HFFc6 (cell line): ENCODE measurements around the gene CD1E. TPM values are rescaled to one million over a fixed set of nuclear protein-coding genes. Genes with fewer than 3 reads are reported as not detected.

Experiments used
- DNase-seq: peaks from one replicate; pipeline ENCODE4 v3.0.0-alpha.2; 2018
- H3K27ac Mint-ChIP-seq: 2 replicates; pipeline ENCODE4 v1.8.0; 2020; ENCODE audit warnings: mild to moderate bottlenecking, mixed read lengths
- H3K27me3 Mint-ChIP-seq: 2 replicates; pipeline ENCODE4 v1.8.0; 2021; ENCODE audit warnings: mild to moderate bottlenecking, moderate library complexity, mixed read lengths; ENCODE audit not compliant: insufficient read depth
- H3K36me3 Mint-ChIP-seq: 2 replicates; pipeline ENCODE4 v1.8.0; 2021; ENCODE audit warnings: low read depth, mixed read lengths
- H3K4me1 Mint-ChIP-seq: 2 replicates; pipeline ENCODE4 v1.8.0; 2020; ENCODE audit warnings: low read depth, mixed read lengths
- H3K4me3 Mint-ChIP-seq: 2 replicates; pipeline ENCODE4 v1.8.0; 2020; ENCODE audit warnings: mild to moderate bottlenecking, moderate library complexity, mixed read lengths
- H3K9me3 Mint-ChIP-seq: 2 replicates; pipeline ENCODE4 v1.8.0; 2020; ENCODE audit warnings: mild to moderate bottlenecking, mixed read lengths
- total RNA-seq, 6 experiments: library from RNA; stranded (reverse); fragmentation: NEBNext Ultra II Directional; extraction: Animal tissue kit (Norgen Biotek cat#: 25700); gene quantifications; 2 replicates in 1 of 6; 3 replicates in 5 of 6; pipeline ENCODE4 v1.2.3, GENCODE V29; 2021
- TF ChIP-seq, protein P1 (sequence below): fragments of 200-600 bp; sonication (generic); IDR thresholded peaks from 2 replicates; pipeline ENCODE4 v1.5.0; 2021; ENCODE audit warnings: antibody characterized with exemption, mild to moderate bottlenecking

CD1E gene
- total RNA-seq, 6 experiments from 2014 or later = not detected

DNA sequence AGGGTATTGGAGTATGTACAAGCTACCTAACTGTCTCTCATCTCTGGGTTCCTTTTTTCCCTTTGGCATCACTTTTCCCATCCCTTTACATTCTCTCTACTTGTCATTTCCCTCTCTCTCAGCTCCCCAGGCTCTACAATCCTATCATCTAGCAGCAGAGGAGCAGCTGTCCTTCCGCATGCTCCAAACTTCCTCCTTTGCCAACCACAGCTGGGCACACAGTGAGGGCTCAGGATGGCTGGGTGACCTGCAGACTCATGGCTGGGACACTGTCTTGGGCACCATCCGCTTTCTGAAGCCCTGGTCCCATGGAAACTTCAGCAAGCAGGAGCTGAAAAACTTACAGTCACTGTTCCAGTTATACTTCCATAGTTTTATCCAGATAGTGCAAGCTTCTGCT is 561 bp downstream of the CD1E start:
- peaks cover 1% of the 10 kb centered on the region; the same call in 1 of the 2 replicates for H3K27me3 Mint-ChIP-seq
- H3K4me3 Mint-ChIP-seq = no peak overlapping the region
- no peaks in the 10 kb centered on the region for H3K4me1 Mint-ChIP-seq
- H3K27ac Mint-ChIP-seq = no peak overlapping the region
- TF ChIP-seq, protein P1, sequence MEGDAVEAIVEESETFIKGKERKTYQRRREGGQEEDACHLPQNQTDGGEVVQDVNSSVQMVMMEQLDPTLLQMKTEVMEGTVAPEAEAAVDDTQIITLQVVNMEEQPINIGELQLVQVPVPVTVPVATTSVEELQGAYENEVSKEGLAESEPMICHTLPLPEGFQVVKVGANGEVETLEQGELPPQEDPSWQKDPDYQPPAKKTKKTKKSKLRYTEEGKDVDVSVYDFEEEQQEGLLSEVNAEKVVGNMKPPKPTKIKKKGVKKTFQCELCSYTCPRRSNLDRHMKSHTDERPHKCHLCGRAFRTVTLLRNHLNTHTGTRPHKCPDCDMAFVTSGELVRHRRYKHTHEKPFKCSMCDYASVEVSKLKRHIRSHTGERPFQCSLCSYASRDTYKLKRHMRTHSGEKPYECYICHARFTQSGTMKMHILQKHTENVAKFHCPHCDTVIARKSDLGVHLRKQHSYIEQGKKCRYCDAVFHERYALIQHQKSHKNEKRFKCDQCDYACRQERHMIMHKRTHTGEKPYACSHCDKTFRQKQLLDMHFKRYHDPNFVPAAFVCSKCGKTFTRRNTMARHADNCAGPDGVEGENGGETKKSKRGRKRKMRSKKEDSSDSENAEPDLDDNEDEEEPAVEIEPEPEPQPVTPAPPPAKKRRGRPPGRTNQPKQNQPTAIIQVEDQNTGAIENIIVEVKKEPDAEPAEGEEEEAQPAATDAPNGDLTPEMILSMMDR = no peak
- no peak for DNase-seq
- no peaks in the 10 kb centered on the region for H3K36me3 Mint-ChIP-seq
- H3K9me3 Mint-ChIP-seq = peaks cover 49% of the 10 kb centered on the region

DNA sequence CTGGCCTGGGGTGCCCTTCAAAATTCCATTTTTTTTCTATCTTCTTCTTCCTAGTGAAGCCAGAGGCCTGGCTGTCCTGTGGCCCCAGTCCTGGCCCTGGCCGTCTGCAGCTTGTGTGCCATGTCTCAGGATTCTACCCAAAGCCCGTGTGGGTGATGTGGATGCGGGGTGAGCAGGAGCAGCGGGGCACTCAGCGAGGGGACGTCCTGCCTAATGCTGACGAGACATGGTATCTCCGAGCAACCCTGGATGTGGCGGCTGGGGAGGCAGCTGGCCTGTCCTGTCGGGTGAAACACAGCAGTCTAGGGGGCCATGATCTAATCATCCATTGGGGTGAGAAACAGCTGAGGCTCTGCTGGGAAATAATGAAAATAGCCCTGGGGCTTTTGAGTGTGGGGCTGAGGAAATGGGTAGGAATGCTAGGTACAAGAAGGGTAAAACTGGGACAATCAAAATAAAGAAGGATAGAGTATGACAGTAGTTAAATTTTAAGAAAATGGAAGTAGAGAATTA is 2.1 kb downstream of the CD1E start:
- Mint-ChIP-seq H3K4me1 (no peaks in the 10 kb centered on the region), H3K9me3 (peaks cover 45% of the 10 kb centered on the region), H3K4me3 (no peak overlapping the region), H3K27me3 (peaks cover 1% of the 10 kb centered on the region; the same call in 1 of the 2 replicates), H3K27ac (no peak overlapping the region), H3K36me3 (no peaks in the 10 kb centered on the region)
- DNase-seq = no peak
- TF ChIP-seq, protein P1 = no peak

DNA sequence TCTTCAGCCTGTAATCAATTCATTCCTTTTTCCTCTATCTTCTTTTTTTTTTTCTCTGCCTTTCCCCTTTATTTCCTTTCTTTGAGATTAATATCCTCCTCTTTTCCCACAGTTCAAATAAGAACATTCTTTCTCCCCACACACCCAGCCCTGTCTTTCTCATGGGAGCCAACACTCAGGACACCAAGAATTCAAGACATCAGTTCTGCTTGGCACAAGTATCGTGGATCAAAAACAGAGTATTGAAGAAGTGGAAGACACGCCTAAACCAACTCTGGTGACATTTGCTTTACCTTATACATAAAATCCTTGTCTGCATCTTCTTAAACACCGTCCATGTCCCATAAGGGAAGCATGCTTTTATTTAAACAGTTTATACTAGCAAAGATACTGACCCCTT is 2.9 kb downstream of the CD1E start:
- no peak overlapping the region for H3K27ac Mint-ChIP-seq
- peaks cover 45% of the 10 kb centered on the region for H3K9me3 Mint-ChIP-seq
- no peak for DNase-seq
- TF ChIP-seq, protein P1 = no peak
- no peak overlapping the region for H3K4me3 Mint-ChIP-seq
- H3K27me3 Mint-ChIP-seq = peaks cover 1% of the 10 kb centered on the region; the same call in 1 of the 2 replicates
- H3K4me1 Mint-ChIP-seq = no peaks in the 10 kb centered on the region
- H3K36me3 Mint-ChIP-seq = no peaks in the 10 kb centered on the region

DNA sequence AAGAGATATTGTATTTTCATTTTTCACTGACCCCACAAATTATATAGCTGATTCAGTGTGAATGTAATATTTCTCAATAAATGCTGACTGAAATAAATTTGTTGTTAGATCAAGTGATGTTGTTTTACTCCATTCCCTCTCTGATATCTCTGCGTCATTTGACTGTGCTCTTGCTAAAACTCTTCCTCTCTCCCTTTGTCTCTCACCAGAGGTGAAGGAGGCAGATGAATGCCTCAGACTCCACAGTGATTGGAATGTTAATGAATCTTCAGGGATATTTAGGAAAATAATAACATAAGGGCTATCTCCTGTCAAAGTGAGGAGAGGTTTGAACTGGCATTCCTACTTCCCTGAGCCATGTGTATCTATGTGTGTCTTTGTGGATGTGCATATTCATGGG is 3.7 kb downstream of the CD1E start:
- peaks cover 50% of the 10 kb centered on the region for H3K9me3 Mint-ChIP-seq
- H3K27ac Mint-ChIP-seq = no peak overlapping the region
- no peak overlapping the region for H3K4me3 Mint-ChIP-seq
- DNase-seq = no peak
- H3K4me1 Mint-ChIP-seq = no peaks in the 10 kb centered on the region
- TF ChIP-seq, protein P1 = no peak
- H3K27me3 Mint-ChIP-seq = peaks cover 1% of the 10 kb centered on the region; the same call in 1 of the 2 replicates
- H3K36me3 Mint-ChIP-seq = no peaks in the 10 kb centered on the region

DNA sequence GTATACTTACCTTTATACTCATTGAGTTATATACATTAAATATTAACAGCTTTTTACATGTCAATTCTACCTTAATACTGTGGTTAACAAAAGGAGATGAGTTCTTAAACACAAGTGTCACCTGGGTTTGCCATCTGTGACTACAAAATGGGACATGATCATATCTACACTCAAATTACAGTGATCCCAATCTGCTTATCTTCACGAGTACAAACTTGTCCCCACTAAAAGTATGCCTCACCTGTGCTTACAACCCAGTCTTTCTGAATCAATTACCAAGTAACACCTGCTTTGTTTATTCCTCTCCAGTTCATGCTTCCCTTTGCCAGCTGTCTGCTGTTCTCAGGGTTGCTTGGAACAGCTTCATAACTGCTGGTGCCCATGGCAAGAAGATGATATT is 8.8 kb downstream of the CD1E start:
- DNase-seq = no peak
- TF ChIP-seq, protein P1 = no peak
- Mint-ChIP-seq H3K27me3 (no peaks in the 10 kb centered on the region), H3K4me1 (no peaks in the 10 kb centered on the region), H3K27ac (no peak overlapping the region), H3K4me3 (no peak overlapping the region), H3K9me3 (peaks cover 17% of the 10 kb centered on the region), H3K36me3 (no peaks in the 10 kb centered on the region)

DNA sequence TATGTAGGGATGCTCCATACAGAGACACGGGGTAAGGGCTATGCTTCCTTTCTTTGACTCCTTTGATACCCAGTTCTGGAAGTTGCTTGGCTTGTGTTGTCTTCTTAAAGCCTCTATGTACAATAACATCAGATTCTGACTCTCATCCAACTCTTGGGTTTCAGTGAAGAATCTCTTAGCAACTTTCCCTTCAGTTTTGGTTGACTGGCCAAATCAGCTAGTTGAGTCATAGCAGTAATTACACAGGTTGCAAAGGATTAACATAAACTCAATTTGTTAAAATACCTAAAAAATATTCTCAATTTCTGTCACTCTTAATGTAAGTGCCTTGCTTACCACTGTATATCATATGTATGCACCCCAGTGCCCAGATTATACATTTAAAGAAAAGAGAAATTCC is 9.2 kb downstream of the CD1E start:
- Mint-ChIP-seq H3K27me3 (no peaks in the 10 kb centered on the region), H3K27ac (no peak overlapping the region), H3K36me3 (no peaks in the 10 kb centered on the region), H3K9me3 (peaks cover 17% of the 10 kb centered on the region), H3K4me3 (no peak overlapping the region), H3K4me1 (no peaks in the 10 kb centered on the region)
- DNase-seq = no peak
- TF ChIP-seq, protein P1 = no peak
